Measurements from ENCODE around the gene LEF1. TPM values are rescaled to one million over a fixed set of nuclear protein-coding genes. Genes with fewer than 3 reads are reported as not detected.

Gene LEF1
- polyA plus RNA-seq, 1 experiment = 2.7 TPM

GRCh38 chr4:108010167-108010566, 158.6 kb downstream of the LEF1 start:
- Histone ChIP-seq H3K4me3 (ENCODE audit: low read depth, low read length) (no peak overlapping the region), H3K27me3 (ENCODE audit: control insufficient read depth, insufficient read depth, low read length) (no peaks in the 10 kb centered on the region), H3K36me3 (ENCODE audit: control insufficient read depth, insufficient read depth, low read length) (no peaks in the 10 kb centered on the region)
- peak; percentile 81 for DNase-seq (ENCODE audit: low read depth)
- ChIA-PET CTCF (interaction anchor here (0.9 kb wide), 1 partner anchor 11 kb away, joined by 3 read pairs; no protein-coding TSS in a partner anchor), POLR2A (no interaction called here)
- TF ChIP-seq CTCF (IDR thresholded peaks at IDR 0.05; ENCODE audit: insufficient read depth, low read depth, low read length) = no peak

GRCh38 chr4:108008721-108009120, 160.0 kb downstream of the LEF1 start:
- H3K27me3 ChIP-seq (ENCODE audit: control insufficient read depth, insufficient read depth, low read length) = no peaks in the 10 kb centered on the region
- ChIA-PET POLR2A (no interaction called here), CTCF (interaction anchor here (0.9 kb wide), 1 partner anchor 9 kb away, joined by 5 read pairs; no protein-coding TSS in a partner anchor)
- H3K36me3 ChIP-seq (ENCODE audit: control insufficient read depth, insufficient read depth, low read length) = no peaks in the 10 kb centered on the region
- no peak for TF ChIP-seq CTCF (IDR thresholded peaks at IDR 0.05; ENCODE audit: insufficient read depth, low read depth, low read length)
- no peak overlapping the region for H3K4me3 ChIP-seq (ENCODE audit: low read depth, low read length)
- peak; percentile 43 for DNase-seq (ENCODE audit: low read depth)

GRCh38 chr4:108007984-108008383, 160.7 kb downstream of the LEF1 start:
- Histone ChIP-seq H3K27me3 (ENCODE audit: control insufficient read depth, insufficient read depth, low read length) (no peaks in the 10 kb centered on the region), H3K36me3 (ENCODE audit: control insufficient read depth, insufficient read depth, low read length) (no peaks in the 10 kb centered on the region), H3K4me3 (ENCODE audit: low read depth, low read length) (no peak overlapping the region)
- ChIA-PET POLR2A (no interaction called here), CTCF (interaction anchor here (1.0 kb wide), 1 partner anchor 10 kb away, joined by 4 read pairs; no protein-coding TSS in a partner anchor)
- DNase-seq (ENCODE audit: low read depth) = no peak
- TF ChIP-seq CTCF (IDR thresholded peaks at IDR 0.05; ENCODE audit: insufficient read depth, low read depth, low read length) = no peak

- H3K4me3 ChIP-seq (ENCODE audit: low read depth, low read length) = no peak overlapping the region
- ChIA-PET POLR2A (interaction anchor here (0.6 kb wide), 1 partner anchor 72 kb away, joined by 3 read pairs; no protein-coding TSS in a partner anchor), CTCF (interaction anchor here (1.0 to 1.7 kb wide), 2 partner anchors 9 to 13 kb away, joined by 4 to 5 read pairs; no protein-coding TSS in a partner anchor)
- no peaks in the 10 kb centered on the region for H3K27me3 ChIP-seq (ENCODE audit: control insufficient read depth, insufficient read depth, low read length)
- no peaks in the 10 kb centered on the region for H3K36me3 ChIP-seq (ENCODE audit: control insufficient read depth, insufficient read depth, low read length)
- TF ChIP-seq CTCF (IDR thresholded peaks at IDR 0.05; ENCODE audit: insufficient read depth, low read depth, low read length) = no peak
- DNase-seq (ENCODE audit: low read depth) = no peak
Observed at GRCh38 chr4:108006361-108006760, 162.4 kb downstream of the LEF1 start.

GRCh38 chr4:108005807-108006206, 162.9 kb downstream of the LEF1 start:
- ChIA-PET POLR2A (no interaction called here), CTCF (interaction anchor here (1.0 to 1.7 kb wide), 2 partner anchors 9 to 13 kb away, joined by 4 to 5 read pairs; no protein-coding TSS in a partner anchor)
- no peak for TF ChIP-seq CTCF (IDR thresholded peaks at IDR 0.05; ENCODE audit: insufficient read depth, low read depth, low read length)
- Histone ChIP-seq H3K4me3 (ENCODE audit: low read depth, low read length) (no peak overlapping the region), H3K27me3 (ENCODE audit: control insufficient read depth, insufficient read depth, low read length) (no peaks in the 10 kb centered on the region), H3K36me3 (ENCODE audit: control insufficient read depth, insufficient read depth, low read length) (no peaks in the 10 kb centered on the region)
- DNase-seq (ENCODE audit: low read depth) = no peak

Measured in BJ (cell line).